SKM-1 treated with dmso at 0.1 percent for 144 hours (cell line): ENCODE data around the gene AK3.
"Not testable (repeated sequence)": the region's sequence is repeated elsewhere in the genome, so short reads cannot be mapped to it uniquely, and the experiment has no call there.

Experiments used
- DNase-seq: peaks from one replicate; lab custom pipeline; 2025; ENCODE audit not compliant: unreplicated experiment; lab: John Stamatoyannopoulos, UW

AK3 gene

GRCh38 chr9:4669890-4670289 is 71.1 kb downstream of the AK3 start:
- no peak for DNase-seq

- DNase-seq = no peak
Observed at GRCh38 chr9:4668604-4669003, 72.4 kb downstream of the AK3 start.

- DNase-seq = no peak
Observed at GRCh38 chr9:4667681-4668080, 73.3 kb downstream of the AK3 start.

- DNase-seq = no peak
Observed at GRCh38 chr9:4666042-4666699, 74.8 kb downstream of the AK3 start, which contains the start of gene SPATA6L. SPATA6L (minus strand) TSS chr9:4666480; CDS start chr9:4666250, 230 bp downstream.

GRCh38 chr9:4665357-4665756 is 75.6 kb downstream of the AK3 start:
- no peak for DNase-seq

- DNase-seq = no peak
Observed at GRCh38 chr9:4663956-4664355, 77.0 kb downstream of the AK3 start.

GRCh38 chr9:4662989-4663792 is 77.8 kb downstream of the AK3 start:
- DNase-seq = no peak

GRCh38 chr9:4662108-4662988 is 78.7 kb downstream of the AK3 start, which contains the start of gene PLPP6:
PLPP6 (plus strand) TSS chr9:4662294; CDS start chr9:4662376, 82 bp downstream.
- peak; percentile 62 for DNase-seq

- no peak for DNase-seq
Observed at GRCh38 chr9:4661611-4662010, 79.4 kb downstream of the AK3 start.

- DNase-seq = no peak
Observed at GRCh38 chr9:4661165-4661564, 79.8 kb downstream of the AK3 start.

- DNase-seq = not testable (repeated sequence)
Observed at GRCh38 chr9:4660665-4661064, 80.3 kb downstream of the AK3 start.
